ENCODE results near the gene SETD3.

- TF ChIP-seq CTCF (conservative IDR thresholded peaks at IDR 0.05), result no peak
- TF ChIP-seq ZFX (IDR thresholded peaks at IDR 0.05), result no peak
These were observed 124.5 kb downstream of the SETD3 start for GRCh38 chr14:99356031-99356608.
